Activated CD8-positive, alpha-beta memory T cell treated with anti-CD3 and anti-CD28 coated beads for 24 hours (primary cell): Measurements from ENCODE around the gene RPS6KA4.

ENCODE experiments used
- DNase-seq: peaks from one replicate; pipeline ENCODE4 v3.0.0-alpha.2; 2020

The RPS6KA4 gene

GRCh38 chr11:64349404-64349803 lies 9.6 kb upstream of the RPS6KA4 start:
- no peak for DNase-seq

DNA sequence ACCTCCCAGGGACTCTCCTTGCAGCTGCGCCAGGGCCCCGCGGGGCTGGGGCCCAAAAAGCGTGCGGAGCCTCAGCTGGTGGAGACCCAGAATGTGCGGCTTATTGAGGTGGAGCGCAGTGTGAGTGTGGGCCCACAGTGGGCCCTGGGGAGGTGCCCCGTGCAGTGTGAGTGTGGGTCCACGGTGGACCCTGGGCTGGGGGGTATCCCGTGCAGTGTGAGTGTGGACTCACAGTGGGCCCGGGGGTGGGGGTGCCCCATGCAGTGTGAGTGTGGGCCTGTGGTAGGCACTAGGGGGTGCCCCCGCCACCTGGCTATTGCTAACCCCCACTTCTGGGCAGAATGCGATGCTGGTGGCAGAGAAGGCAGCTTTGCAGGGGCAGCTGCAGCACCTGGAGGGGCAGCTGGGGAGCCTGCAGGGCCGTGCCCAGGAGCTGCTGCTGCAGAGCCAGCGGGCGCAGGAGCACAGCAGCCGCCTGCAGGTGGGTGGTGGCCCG lies 7.8 kb upstream of the RPS6KA4 start:
- DNase-seq: no peak

DNA sequence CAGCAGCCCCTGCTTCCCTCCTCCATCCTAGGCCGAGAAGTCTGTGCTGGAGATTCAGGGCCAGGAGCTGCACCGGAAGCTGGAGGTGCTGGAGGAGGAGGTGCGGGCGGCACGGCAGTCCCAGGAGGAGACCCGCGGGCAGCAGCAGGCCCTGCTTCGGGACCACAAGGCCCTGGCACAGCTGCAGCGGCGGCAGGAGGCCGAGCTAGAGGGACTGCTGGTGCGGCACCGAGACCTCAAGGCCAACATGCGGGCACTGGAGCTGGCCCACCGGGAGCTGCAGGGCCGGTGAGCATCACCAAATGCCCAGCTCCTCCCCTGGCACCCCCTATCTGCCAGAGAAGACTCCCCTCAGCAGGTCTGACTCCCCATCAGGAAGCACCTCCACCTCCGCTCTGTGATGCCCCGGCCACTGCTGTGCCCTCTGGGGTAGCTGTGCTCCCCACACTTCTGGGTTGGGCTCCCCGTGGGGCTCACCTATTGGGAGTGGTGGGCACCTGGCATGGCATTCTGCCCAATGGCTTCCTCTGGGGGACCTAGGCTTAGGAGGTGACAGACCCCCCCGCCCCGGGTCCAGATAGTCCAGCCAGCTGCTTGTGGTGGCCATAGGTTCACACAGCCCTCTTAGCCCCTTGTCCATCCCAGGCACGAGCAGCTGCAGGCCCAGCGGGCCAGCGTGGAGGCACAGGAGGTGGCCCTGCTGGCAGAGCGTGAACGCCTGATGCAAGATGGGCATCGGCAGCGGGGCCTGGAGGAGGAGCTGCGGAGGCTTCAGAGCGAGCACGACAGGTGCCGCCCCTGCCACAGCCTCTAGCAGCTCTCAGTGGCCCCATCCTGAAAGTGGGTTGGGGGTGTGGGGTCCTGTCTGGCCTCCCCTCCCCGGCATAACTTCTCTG lies 6.6 kb upstream of the RPS6KA4 start:
- DNase-seq: no peak

GRCh38 chr11:64352995-64353714 lies 5.8 kb upstream of the RPS6KA4 start:
- DNase-seq: no peak

GRCh38 chr11:64353715-64354506 lies 5.1 kb upstream of the RPS6KA4 start:
- no peak for DNase-seq

DNA sequence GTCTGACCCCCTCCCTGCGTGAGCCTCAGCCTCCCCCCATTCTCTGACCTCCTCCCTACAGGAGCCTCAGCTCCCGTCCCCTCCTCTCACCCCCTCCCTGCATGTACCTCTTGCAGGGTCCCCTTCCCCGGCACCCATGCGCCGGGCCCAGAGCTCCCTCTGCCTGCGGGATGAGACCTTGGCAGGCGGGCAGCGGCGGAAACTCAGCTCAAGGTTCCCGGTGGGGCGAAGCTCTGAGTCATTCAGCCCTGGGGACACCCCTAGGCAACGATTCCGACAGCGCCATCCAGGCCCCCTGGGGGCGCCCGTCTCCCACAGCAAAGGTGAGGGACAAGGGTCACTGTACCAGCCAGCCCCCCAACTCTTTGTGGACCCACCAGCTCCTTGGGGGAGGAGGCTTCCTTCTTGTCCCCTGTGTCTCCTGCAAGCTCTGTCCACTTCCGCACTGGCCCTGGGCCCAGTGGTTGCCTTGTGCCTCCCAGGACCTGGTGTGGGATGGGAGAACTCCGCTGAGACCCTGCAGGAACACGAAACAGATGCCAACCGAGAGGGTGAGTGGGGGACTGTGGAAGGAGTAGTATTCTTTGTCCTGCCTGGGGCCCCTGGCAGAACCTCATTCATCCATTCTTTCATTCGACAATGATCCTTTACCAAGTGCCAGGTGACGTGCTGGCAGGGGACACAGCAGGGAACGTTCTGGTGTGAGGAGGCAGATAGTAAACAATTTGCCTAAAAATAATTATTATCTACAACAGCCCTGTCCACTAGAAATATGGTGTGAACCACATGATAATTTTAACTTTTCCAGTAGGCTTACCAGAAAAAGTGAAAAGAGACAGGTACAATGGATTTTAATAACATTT lies 3.7 kb upstream of the RPS6KA4 start:
- peak; percentile 78 for DNase-seq

- no peak for DNase-seq
Measured at GRCh38 chr11:64356498-64357411, 2.2 kb upstream of the RPS6KA4 start.

- no peak for DNase-seq
Measured at GRCh38 chr11:64357446-64357845, 1.5 kb upstream of the RPS6KA4 start.

DNA sequence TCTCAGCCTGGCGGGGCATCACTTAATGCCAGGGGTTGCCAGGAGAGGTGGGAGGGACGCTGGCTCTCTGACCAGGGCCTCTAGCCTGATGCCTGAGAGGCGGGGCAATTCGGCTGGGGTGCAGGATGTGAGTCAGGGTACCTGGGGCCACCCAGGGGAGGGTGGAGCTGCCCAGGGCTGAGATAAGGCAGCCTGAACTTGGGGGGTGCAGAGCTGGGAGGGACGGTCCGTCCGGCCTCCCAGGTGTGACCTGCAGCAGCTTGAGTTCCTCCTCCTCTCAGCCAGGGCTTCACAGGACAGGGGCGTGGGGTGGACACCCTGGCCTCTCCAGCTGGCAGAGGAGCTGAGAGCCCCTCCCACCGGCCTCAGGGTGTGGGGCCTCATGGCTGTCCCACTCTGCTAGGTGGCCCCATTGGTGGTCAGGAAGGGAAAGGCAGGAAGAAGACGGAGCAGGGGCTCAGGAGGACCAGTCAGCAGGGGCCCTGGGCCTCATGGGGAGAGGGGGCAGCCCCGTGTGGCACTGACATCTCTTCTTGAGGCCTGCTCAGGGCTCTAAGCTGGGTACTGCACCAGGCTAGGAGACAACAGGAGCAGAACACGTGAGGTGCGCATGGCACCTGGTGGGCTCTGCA lies 942 bp upstream of the RPS6KA4 start:
- DNase-seq: peak; percentile 83

GRCh38 chr11:64358536-64358906 lies 441 bp upstream of the RPS6KA4 start:
- peak; percentile 70 for DNase-seq

DNA sequence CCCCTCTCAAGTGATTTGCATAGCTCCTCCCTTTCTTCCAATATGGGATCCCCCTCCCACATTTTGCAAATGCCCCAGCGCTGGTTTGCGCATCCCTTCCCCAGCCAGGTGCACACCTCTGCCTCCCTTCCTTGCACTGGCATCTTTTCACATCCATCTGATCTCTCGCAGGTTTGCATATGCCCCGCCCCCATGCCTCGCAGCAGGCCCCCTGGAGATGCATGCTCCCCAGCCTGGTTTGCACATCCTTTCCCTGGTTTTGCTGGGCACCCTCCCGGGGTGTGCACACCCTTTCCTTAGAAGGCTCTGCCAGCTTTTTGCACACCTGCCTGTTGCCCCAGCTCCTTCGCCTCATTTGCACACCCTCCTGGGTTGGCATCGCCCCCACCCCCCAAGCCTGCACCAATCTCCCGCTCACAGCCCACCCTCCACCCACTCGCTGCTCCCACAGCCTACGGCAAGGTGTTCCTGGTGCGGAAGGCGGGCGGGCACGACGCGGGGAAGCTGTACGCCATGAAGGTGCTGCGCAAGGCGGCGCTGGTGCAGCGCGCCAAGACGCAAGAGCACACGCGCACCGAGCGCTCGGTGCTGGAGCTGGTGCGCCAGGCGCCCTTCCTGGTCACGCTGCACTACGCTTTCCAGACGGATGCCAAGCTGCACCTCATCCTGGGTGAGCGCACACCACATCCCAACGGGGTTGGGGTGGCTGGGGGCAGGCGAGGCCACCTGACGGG lies 917 bp downstream of the RPS6KA4 start:
- peak; percentile 71 for DNase-seq

DNA sequence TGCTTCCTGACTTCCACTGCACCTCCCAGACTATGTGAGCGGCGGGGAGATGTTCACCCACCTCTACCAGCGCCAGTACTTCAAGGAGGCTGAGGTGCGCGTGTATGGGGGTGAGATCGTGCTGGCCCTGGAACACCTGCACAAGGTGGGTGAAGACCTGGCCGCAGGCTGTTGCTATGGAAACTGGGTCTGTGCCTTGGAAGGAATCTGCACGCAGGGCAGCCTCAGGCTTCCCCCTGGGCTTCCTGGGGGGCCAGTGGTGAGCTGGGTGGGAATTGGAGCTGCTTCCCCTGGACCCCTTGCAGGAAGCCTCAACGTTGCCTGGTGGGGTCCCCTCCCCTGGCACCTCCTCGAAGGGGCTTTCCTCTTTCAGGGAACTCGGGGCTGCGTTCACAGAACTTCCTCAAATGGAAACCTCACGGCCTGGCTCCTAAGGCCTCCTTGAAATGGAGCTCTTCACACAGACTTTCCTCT lies 1.5 kb downstream of the RPS6KA4 start:
- DNase-seq: no peak

DNA sequence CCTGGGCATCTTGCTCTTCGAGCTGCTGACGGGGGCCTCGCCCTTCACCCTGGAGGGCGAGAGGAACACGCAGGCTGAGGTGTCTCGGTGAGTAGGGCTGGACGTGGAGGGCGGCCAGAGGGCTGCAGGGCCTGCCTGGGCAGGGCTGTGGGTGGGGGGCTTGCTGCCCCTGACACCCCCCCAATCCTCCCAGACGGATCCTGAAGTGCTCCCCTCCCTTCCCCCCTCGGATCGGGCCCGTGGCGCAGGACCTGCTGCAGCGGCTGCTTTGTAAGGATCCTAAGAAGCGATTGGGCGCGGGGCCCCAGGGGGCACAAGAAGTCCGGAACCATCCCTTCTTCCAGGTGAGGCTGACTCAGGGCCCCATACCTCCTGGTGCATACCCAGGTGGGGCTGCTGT lies 2.7 kb downstream of the RPS6KA4 start:
- no peak for DNase-seq

GRCh38 chr11:64362339-64362738 lies 3.4 kb downstream of the RPS6KA4 start:
- DNase-seq: no peak

DNA sequence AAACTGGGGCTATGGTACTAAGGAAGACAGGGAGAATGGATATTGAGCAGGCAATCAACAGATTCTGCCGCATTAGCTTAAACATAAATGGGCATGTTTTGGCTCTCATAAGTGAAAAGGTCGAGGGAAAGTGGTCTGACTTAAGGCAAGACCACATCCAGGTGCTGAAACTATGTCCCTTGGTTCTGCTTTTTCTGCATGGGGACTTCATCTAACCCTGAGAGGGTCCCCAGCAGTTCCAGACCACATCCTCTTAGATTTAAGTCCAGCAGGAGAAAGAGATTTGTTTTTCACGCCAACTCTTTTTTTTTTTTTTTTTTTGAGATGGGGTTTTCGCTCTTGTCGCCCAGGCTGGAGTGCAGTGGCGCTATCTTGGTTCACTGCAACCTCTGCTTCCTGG lies 5.5 kb downstream of the RPS6KA4 start:
- DNase-seq: no peak

DNA sequence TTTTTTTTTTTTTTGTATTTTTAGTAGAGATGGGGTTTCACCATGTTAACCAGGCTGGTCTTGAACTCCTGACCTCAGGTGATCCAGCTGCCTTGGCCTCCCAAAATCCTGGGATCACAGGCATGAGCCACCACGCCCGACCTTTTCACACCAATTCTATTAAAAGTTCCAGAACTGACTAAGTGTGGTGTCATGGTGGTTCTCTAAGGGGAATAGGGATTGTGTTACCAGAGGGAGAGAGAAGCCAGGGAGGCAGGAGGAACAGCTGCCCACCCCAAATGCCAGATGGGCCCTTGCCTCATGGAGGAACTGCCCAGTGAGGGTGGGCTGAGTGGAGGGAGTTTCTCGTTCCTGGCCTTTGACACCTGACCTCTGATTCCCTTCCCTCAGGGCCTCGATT lies 5.9 kb downstream of the RPS6KA4 start:
- no peak for DNase-seq

GRCh38 chr11:64366751-64367150 lies 7.8 kb downstream of the RPS6KA4 start:
- DNase-seq: no peak

DNA sequence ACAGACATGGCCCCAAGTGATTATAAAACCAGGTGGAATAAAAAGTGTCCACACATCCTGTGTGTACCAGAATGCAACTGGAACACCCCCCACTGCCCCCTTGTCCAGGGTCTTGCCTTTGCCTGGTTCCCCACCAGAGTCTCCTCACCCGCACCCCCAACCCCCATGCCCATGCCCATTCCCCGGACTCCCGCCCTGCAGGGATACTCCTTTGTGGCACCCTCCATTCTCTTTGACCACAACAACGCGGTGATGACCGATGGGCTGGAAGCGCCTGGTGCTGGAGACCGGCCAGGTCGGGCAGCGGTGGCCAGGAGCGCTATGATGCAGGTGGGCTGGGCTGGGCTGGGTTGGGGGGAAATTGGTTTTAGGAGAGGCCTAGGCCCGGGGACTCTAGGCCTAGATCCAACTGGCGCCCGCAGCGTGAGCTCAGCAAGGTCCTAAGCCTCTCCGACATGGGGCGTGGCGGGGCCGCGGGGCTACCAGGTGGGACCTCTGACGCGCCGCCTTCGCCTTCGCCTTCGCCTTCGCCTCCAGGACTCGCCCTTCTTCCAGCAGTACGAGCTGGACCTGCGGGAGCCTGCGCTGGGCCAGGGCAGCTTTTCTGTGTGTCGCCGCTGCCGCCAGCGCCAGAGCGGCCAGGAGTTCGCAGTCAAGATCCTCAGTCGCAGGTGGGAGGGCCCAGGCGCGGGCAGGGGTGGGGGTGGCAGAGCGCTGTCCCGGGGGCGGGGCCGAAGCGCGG lies 9.1 kb downstream of the RPS6KA4 start:
- no peak for DNase-seq

DNA sequence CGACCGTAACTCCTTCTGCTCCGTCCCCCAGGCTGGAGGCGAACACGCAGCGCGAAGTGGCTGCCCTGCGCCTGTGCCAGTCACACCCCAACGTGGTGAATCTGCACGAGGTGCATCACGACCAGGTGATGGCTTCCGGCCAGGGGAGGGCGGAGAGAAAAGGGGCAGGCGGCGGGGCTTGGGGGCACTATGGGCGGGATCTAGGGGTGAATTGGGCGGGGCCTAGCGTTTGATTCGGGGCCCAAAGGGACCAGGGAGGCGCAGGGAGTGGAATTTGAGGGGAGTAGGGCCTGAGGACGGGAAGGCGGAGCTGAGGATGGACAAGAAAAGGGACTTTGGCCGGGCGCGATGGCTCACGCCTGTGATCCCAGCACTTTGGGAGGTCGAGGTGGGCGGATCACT lies 9.7 kb downstream of the RPS6KA4 start:
- no peak for DNase-seq
